Upper lobe of left lung (tissue), 4 donors: ENCODE measurements around the gene FAM180A.

Source experiments
- POLR2AphosphoS5 ChIP-seq, 2 donors: sonication (generic); formaldehyde crosslinking; IDR thresholded peaks; one replicate each; pipeline ENCODE4 v1.5.1; 2017; ENCODE audit warnings: antibody characterized with exemption in 2 of 2
- TF ChIP-seq, protein P1 (sequence below), 6 experiments: fragments of 450-650 bp in 4 of 6; fragments of 200-600 bp in 2 of 6; sonication (generic) in 2 of 6; IDR thresholded peaks; one replicate each; pipeline ENCODE4 v1.5.1; 2016 to 2019; ENCODE audit warnings: antibody characterized with exemption in 6 of 6

DNA sequence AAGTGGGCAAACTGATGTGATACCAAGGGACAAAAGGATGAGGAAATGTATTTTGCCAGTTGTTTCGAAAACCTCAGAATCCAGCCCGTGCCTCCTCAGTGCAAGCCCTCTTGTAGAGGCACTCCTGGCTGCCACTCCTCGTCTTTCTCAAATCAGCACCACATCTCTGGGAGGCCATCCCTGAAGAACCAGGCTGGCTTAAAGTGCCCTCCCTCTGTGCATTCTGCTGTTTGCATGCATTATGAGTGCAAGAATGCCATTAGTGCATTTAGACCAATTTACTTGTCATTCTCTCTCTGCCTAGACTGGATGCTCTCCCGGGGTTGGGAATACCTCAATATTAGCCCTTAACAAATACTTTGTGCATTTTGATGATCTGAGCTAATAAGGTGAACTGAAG, 19.9 kb upstream of the FAM180A start:
- TF ChIP-seq, protein P1, sequence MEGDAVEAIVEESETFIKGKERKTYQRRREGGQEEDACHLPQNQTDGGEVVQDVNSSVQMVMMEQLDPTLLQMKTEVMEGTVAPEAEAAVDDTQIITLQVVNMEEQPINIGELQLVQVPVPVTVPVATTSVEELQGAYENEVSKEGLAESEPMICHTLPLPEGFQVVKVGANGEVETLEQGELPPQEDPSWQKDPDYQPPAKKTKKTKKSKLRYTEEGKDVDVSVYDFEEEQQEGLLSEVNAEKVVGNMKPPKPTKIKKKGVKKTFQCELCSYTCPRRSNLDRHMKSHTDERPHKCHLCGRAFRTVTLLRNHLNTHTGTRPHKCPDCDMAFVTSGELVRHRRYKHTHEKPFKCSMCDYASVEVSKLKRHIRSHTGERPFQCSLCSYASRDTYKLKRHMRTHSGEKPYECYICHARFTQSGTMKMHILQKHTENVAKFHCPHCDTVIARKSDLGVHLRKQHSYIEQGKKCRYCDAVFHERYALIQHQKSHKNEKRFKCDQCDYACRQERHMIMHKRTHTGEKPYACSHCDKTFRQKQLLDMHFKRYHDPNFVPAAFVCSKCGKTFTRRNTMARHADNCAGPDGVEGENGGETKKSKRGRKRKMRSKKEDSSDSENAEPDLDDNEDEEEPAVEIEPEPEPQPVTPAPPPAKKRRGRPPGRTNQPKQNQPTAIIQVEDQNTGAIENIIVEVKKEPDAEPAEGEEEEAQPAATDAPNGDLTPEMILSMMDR (IDR thresholded peaks at IDR 0.05), result no peak
- no peak for TF ChIP-seq POLR2AphosphoS5 (IDR thresholded peaks at IDR 0.05)
